ENCODE results near the gene TMEM43. TPM values are rescaled to one million over a fixed set of nuclear protein-coding genes. Genes with fewer than 3 reads are reported as not detected.

Gene TMEM43
- total and polyA plus RNA-seq, 2 of the 13 experiments (the other 11 are each of a cell fraction or from before 2014, with no cell fraction given) = 48.9 to 50.5 TPM

DNA sequence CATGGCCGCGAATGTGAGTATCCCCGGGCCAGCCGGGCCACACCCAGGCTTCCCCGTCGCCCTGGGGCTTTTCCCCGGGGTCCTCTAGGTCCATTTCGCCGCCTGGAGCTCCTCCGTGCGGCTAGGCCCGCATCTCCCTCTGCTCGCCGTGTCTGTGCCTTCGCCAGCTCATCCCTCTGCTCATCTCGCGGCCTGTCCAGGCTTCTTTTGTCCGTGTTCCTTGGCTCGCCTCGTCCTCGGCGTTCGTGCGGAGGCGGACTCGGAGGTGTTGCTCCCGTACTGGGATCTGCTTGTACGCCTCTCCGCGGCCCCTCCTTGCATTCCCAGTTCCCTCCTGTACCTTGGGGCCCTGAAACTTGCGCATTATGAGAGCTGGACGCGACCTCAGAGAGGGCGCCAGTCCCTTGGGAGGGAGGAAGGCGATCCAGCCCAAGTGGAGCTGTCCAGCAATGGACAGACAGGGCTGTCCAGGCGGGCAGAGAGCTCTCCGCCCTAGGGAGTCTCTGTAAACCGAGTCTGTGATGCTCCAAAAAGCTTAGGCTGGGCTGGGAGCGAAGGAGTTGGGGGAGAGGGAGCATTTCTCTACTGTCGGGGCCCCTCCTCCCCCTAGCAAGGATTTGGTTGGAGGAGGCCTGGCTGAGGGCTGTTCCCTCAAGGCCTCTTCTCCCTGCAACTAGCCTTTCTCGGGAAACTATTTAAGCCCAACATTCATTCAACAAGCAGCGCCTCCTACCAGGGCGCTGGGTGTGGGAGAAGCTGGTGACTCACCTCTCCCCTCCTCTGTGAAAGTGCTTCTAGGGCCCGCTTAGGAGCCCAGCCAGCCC is 553 bp downstream of the TMEM43 start (continued):
- TF ChIP-seq, protein P1, sequence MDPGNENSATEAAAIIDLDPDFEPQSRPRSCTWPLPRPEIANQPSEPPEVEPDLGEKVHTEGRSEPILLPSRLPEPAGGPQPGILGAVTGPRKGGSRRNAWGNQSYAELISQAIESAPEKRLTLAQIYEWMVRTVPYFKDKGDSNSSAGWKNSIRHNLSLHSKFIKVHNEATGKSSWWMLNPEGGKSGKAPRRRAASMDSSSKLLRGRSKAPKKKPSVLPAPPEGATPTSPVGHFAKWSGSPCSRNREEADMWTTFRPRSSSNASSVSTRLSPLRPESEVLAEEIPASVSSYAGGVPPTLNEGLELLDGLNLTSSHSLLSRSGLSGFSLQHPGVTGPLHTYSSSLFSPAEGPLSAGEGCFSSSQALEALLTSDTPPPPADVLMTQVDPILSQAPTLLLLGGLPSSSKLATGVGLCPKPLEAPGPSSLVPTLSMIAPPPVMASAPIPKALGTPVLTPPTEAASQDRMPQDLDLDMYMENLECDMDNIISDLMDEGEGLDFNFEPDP (CRISPR knock-in tag; conservative IDR thresholded peaks at IDR 0.05) = no peak
- 0 out of 2 replicates have a peak, but pooled peaks have one; percentile 7 for TF ChIP-seq ZMAT3 (CRISPR knock-in tag; conservative IDR thresholded peaks at IDR 0.05)
- no peak for TF ChIP-seq DZIP1 (CRISPR knock-in tag; IDR thresholded peaks at IDR 0.05)
- TF ChIP-seq ZNF562 (CRISPR knock-in tag; IDR thresholded peaks at IDR 0.05; ENCODE audit: borderline replicate concordance) = no peak
- TF ChIP-seq ZNF782 (CRISPR knock-in tag; IDR thresholded peaks at IDR 0.05; ENCODE audit: borderline replicate concordance) = peak; percentile 83; the same call in 1 of the 2 replicates
- TF ChIP-seq ZNF652 (CRISPR knock-in tag; IDR thresholded peaks at IDR 0.05; ENCODE audit: borderline replicate concordance, low read depth) = no peak
- no peak for TF ChIP-seq FOXA1 (IDR thresholded peaks at IDR 0.05)
- TF ChIP-seq FOXA1 (CRISPR knock-in tag; IDR thresholded peaks at IDR 0.05) = no peak
- TF ChIP-seq, protein P2, sequence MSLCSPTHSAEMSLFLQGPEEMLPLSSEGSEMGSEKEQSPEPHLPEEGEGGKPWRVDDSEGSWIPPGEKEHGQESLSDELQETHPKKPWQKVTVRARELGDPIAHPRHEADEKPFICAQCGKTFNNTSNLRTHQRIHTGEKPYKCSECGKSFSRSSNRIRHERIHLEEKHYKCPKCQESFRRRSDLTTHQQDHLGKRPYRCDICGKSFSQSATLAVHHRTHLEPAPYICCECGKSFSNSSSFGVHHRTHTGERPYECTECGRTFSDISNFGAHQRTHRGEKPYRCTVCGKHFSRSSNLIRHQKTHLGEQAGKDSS (CRISPR knock-in tag; IDR thresholded peaks at IDR 0.05; ENCODE audit: borderline replicate concordance, low read depth) = 0 out of 2 replicates have a peak, but pooled peaks have one; percentile 31
- TF ChIP-seq, protein P3, sequence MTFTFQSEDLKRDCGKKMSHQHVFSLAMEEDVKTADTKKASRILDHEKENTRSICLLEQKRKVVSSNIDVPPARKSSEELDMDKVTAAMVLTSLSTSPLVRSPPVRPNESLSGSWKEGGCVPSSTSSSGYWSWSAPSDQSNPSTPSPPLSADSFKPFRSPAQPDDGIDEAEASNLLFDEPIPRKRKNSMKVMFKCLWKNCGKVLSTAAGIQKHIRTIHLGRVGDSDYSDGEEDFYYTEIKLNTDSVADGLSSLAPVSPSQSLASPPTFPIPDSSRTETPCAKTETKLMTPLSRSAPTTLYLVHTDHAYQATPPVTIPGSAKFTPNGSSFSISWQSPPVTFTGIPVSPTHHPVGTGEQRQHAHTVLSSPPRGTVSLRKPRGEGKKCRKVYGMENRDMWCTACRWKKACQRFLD (CRISPR knock-in tag; IDR thresholded peaks at IDR 0.05; ENCODE audit: borderline replicate concordance) = 0 out of 2 replicates have a peak, but pooled peaks have one; percentile 33
- no peak for TF ChIP-seq FOXP1 (IDR thresholded peaks at IDR 0.05)
- no peak for TF ChIP-seq FOXP1 (CRISPR knock-in tag; IDR thresholded peaks at IDR 0.05)
- peak; percentile 43; the same call in 1 of the 2 replicates for TF ChIP-seq ZNF598 (CRISPR knock-in tag; IDR thresholded peaks at IDR 0.05; ENCODE audit: borderline replicate concordance)
- TF ChIP-seq ZNF124 (CRISPR knock-in tag; IDR thresholded peaks at IDR 0.05) = no peak
- no peak for TF ChIP-seq NFYB (CRISPR knock-in tag; IDR thresholded peaks at IDR 0.05)
- 0 out of 2 replicates have a peak, but pooled peaks have one; percentile 19 for TF ChIP-seq EEA1 (CRISPR knock-in tag; IDR thresholded peaks at IDR 0.05; ENCODE audit: borderline replicate concordance)
- peak; percentile 67; the same call in 1 of the 2 replicates for TF ChIP-seq NFKBIZ (CRISPR knock-in tag; IDR thresholded peaks at IDR 0.05)
- TF ChIP-seq ZNF350 (CRISPR knock-in tag; IDR thresholded peaks at IDR 0.05; ENCODE audit: borderline replicate concordance, low read depth) = 0 out of 2 replicates have a peak, but pooled peaks have one; percentile 25
- no peak for TF ChIP-seq GABPB1 (CRISPR knock-in tag; IDR thresholded peaks at IDR 0.05)
- peak; percentile 23; the same call in 1 of the 2 replicates for TF ChIP-seq KLF12 (CRISPR knock-in tag; IDR thresholded peaks at IDR 0.05; ENCODE audit: borderline replicate concordance)
- TF ChIP-seq SOX13 (IDR thresholded peaks at IDR 0.05) = no peak
- TF ChIP-seq SOX13 (CRISPR knock-in tag; conservative IDR thresholded peaks at IDR 0.05 in 1 of 2, IDR thresholded peaks at IDR 0.05 in 1 of 2) = 0 out of 4 replicates have a peak, but pooled peaks of 1 of the 2 experiments have one; percentile 17
- TF ChIP-seq NFE2L1 (CRISPR knock-in tag; IDR thresholded peaks at IDR 0.05; ENCODE audit: borderline replicate concordance) = no peak
